Measurements from ENCODE around the gene UNK.
"Not testable (repeated sequence)": the region's sequence is repeated elsewhere in the genome, so short reads cannot be mapped to it uniquely, and the experiment has no call there.

GRCh38 chr17:75810756-75811155 lies 26.1 kb downstream of the UNK start:
- not testable (repeated sequence) for TF ChIP-seq EZH2 (IDR thresholded peaks at IDR 0.05; ENCODE audit: insufficient read depth, low read length); CTCF (IDR thresholded peaks at IDR 0.05; ENCODE audit: insufficient read depth, low read depth, low read length)

Measured in astrocyte (in vitro differentiated cells and primary cell).